ENCODE measurements around the gene SCAPER.

The SCAPER gene

GRCh38 chr15:76341366-76342057, 563.6 kb downstream of the SCAPER start:
- no peak for DNase-seq (ENCODE audit: low spot score)
- no peak for FAIRE-seq

- no peak for DNase-seq (ENCODE audit: low spot score)
- FAIRE-seq: no peak
These were observed 564.3 kb downstream of the SCAPER start for GRCh38 chr15:76340803-76341365.

- no peak for DNase-seq (ENCODE audit: low spot score)
- FAIRE-seq: no peak
These were observed 564.8 kb downstream of the SCAPER start for GRCh38 chr15:76340198-76340802.

GRCh38 chr15:76339305-76340197, 565.6 kb downstream of the SCAPER start:
- DNase-seq (ENCODE audit: low spot score) (no peak), FAIRE-seq (no peak)

GRCh38 chr15:76338486-76339304, 566.4 kb downstream of the SCAPER start:
- FAIRE-seq (no peak), DNase-seq (ENCODE audit: low spot score) (no peak)

GRCh38 chr15:76337696-76338485, 567.2 kb downstream of the SCAPER start:
- DNase-seq (ENCODE audit: low spot score) (no peak), FAIRE-seq (no peak)

GRCh38 chr15:76337059-76337695, 568.0 kb downstream of the SCAPER start:
- DNase-seq (ENCODE audit: low spot score): no peak
- FAIRE-seq: no peak

GRCh38 chr15:76336254-76337058, 568.7 kb downstream of the SCAPER start, which contains the start of gene ISL2:
Gene ISL2, plus strand, starts transcription at chr15:76336773. Its CDS starts 111 bp downstream, at chr15:76336884.
- FAIRE-seq (no peak), DNase-seq (ENCODE audit: low spot score) (peak; percentile 48)

- no peak for DNase-seq (ENCODE audit: low spot score)
- no peak for FAIRE-seq
These were observed 569.6 kb downstream of the SCAPER start for GRCh38 chr15:76335307-76336253.

- FAIRE-seq (no peak), DNase-seq (ENCODE audit: low spot score) (no peak)
These were observed 570.5 kb downstream of the SCAPER start for GRCh38 chr15:76334438-76335306.

GRCh38 chr15:76333720-76334437, 571.3 kb downstream of the SCAPER start:
- FAIRE-seq (no peak), DNase-seq (ENCODE audit: low spot score) (no peak)

GRCh38 chr15:76333309-76333708, 571.8 kb downstream of the SCAPER start:
- no peak for FAIRE-seq

GRCh38 chr15:76332796-76333195, 572.3 kb downstream of the SCAPER start:
- no peak for DNase-seq (ENCODE audit: low spot score)
- FAIRE-seq: no peak

More at GRCh38 chr15:76333309-76333708, 571.8 kb downstream of the SCAPER start:
- no peak for DNase-seq (ENCODE audit: low spot score)

GRCh38 chr15:76330080-76330680, 575.0 kb downstream of the SCAPER start:
- no peak for DNase-seq (ENCODE audit: low spot score)
- no peak for FAIRE-seq

- FAIRE-seq (no peak), DNase-seq (ENCODE audit: low spot score) (peak; percentile 41)
These were observed 576.2 kb downstream of the SCAPER start for GRCh38 chr15:76328958-76329357.

All from RCC 7860 (cell line).